GM12878 (cell line): ENCODE measurements around the gene NACA. TPM values are rescaled to one million over a fixed set of nuclear protein-coding genes. Genes with fewer than 3 reads are reported as not detected.

Source experiments
- ATAC-seq: fragments of 200-7000 bp; cut with Tn5 transposase; 3 replicates; pipeline ENCODE4 v1.9.1; 2020; ENCODE audit warnings: mild to moderate bottlenecking, moderate library complexity
- BruUV-seq: library from RNA; stranded (reverse); fragments of 400-500 nt; replicated peaks from 2 replicates; lab custom pipeline; 2021; lab: Mats Ljungman, UMichigan
- CTCF ChIA-PET: fragments of 300-600 bp; sonication (Branson Sonifier 250); formaldehyde crosslinking; extraction: SDS; loops from one replicate; lab custom pipeline; 2021; ENCODE audit warnings: inconsistent platforms; lab: Yijun Ruan, JAX
- POLR2A ChIA-PET: fragments of 350-600 bp; formaldehyde crosslinking; extraction: SDS; loops from one replicate; lab custom pipeline; 2021; ENCODE audit warnings: inconsistent platforms; lab: Charles Lee
- RAD21 ChIA-PET: fragments of 300-600 bp; sonication (Branson Sonifier 250); formaldehyde crosslinking; loops from one replicate; lab custom pipeline; 2023; ENCODE audit warnings: antibody characterized with exemption; ENCODE audit not compliant: unreplicated experiment; lab: Charles Lee
- SMC1A ChIA-PET: fragments of 300-600 bp; sonication (Branson Sonifier 250); formaldehyde crosslinking; loops from one replicate; lab custom pipeline; 2023; ENCODE audit not compliant: unreplicated experiment, uncharacterized antibody; lab: Charles Lee
- DNase-seq: peaks from one replicate; pipeline ENCODE4 v3.0.0-alpha.2; 2011; ENCODE audit warnings: low read depth, low spot score
- FAIRE-seq: peaks from 3 replicates; lab custom pipeline; 2011; peaks lifted over from hg19 to GRCh38; lab: Jason Lieb, UNC
- H2AFZ ChIP-seq: 2 replicates; pipeline ENCODE4 v1.6.0; 2011; ENCODE audit warnings: low read depth, low read length, control low read depth; ENCODE audit not compliant: control insufficient read depth
- H3K27ac ChIP-seq: 2 replicates; pipeline ENCODE4 v1.5.1; 2011; ENCODE audit warnings: control low read depth; ENCODE audit not compliant: control insufficient read depth, insufficient read depth
- H3K27me3 ChIP-seq, 2 experiments: replicated peaks in 1 of 2; 2 replicates each; pipeline versions ENCODE4 v1.6.0 to v1.6.1; 2011; ENCODE audit warnings: low read length in 1 of 2; ENCODE audit not compliant: control insufficient read depth in 2 of 2, insufficient read depth in 2 of 2
- H3K36me3 ChIP-seq, 2 experiments: 2 replicates each; pipeline ENCODE4 v1.5.1; 2011; ENCODE audit warnings: low read length in 1 of 2; ENCODE audit not compliant: control insufficient read depth in 2 of 2, insufficient read depth in 2 of 2
- H3K4me1 ChIP-seq: 2 replicates; pipeline ENCODE4 v1.6.1; 2011; ENCODE audit warnings: mild to moderate bottlenecking, low read length, moderate library complexity, mixed read lengths; ENCODE audit not compliant: control insufficient read depth, insufficient read depth
- H3K4me2 ChIP-seq: 2 replicates; pipeline ENCODE4 v1.6.0; 2011; ENCODE audit warnings: control low read depth; ENCODE audit not compliant: control insufficient read depth, insufficient read depth
- H3K4me3 ChIP-seq: fragments of 200-600 bp; sonication (generic); 2 replicates; pipeline ENCODE4 v1.5.1; 2016
- H3K79me2 ChIP-seq: 2 replicates; pipeline ENCODE4 v1.6.0; 2011; ENCODE audit warnings: low read length; ENCODE audit not compliant: control insufficient read depth, insufficient read depth
- H3K9ac ChIP-seq: 2 replicates; pipeline ENCODE4 v1.8.0; 2011; ENCODE audit warnings: low read length, control low read depth, mixed read lengths; ENCODE audit not compliant: control insufficient read depth, insufficient read depth
- H3K9me3 ChIP-seq: replicated peaks from 3 replicates; pipeline ENCODE4 v1.5.1; 2011; ENCODE audit warnings: mild to moderate bottlenecking, low read length; ENCODE audit not compliant: control insufficient read depth, insufficient read depth
- H4K20me1 ChIP-seq: 2 replicates; pipeline ENCODE4 v1.6.0; 2011; ENCODE audit not compliant: control insufficient read depth, insufficient read depth
- CHD1 ChIP-seq: IDR thresholded peaks from 2 replicates; pipeline ENCODE4 v1.6.1; 2012; ENCODE audit warnings: low read depth, low read length, improper control_type of control experiment
- KDM1A ChIP-seq: fragments of 200-600 bp; sonication (generic); IDR thresholded peaks from 2 replicates; pipeline ENCODE4 v1.6.1; 2016; ENCODE audit warnings: borderline replicate concordance
- NBN ChIP-seq: fragments of 450-650 bp; IDR thresholded peaks from 2 replicates; pipeline ENCODE4 v1.6.1; 2016
- NRF1 ChIP-seq: conservative IDR thresholded peaks from 2 replicates; pipeline ENCODE4 v1.6.1; 2011; ENCODE audit warnings: mild to moderate bottlenecking, low read depth, low read length, improper control_type of control experiment
- SMAD1 ChIP-seq: fragments of 450-650 bp; IDR thresholded peaks from 2 replicates; pipeline ENCODE4 v1.6.1; 2018; ENCODE audit warnings: mild to moderate bottlenecking, low read depth; ENCODE audit not compliant: partially characterized antibody
- ZNF207 ChIP-seq: fragments of 450-650 bp; IDR thresholded peaks from 2 replicates; pipeline ENCODE4 v1.6.1; 2014; ENCODE audit warnings: antibody characterized with exemption, mild to moderate bottlenecking, borderline replicate concordance
- ZNF384 ChIP-seq: IDR thresholded peaks from 2 replicates; pipeline ENCODE4 v1.6.1; 2012; ENCODE audit warnings: low read depth, mild to moderate bottlenecking, low read length, improper control_type of control experiment, borderline replicate concordance
- ZSCAN29 ChIP-seq: fragments of 450-650 bp; IDR thresholded peaks from 2 replicates; pipeline ENCODE4 v1.6.1; 2017; ENCODE audit warnings: mild to moderate bottlenecking, moderate library complexity
- WGBS: methylation state at CpG from one replicate; pipeline ENCODE4 v1.1.6; 2016; ENCODE audit warnings: low lambda C conversion rate; ENCODE audit not compliant: insufficient replicate concordance, insufficient coverage; ENCODE audit errors: missing lambda C conversion rate; 5-methylcytosine and 5-hydroxymethylcytosine counted together
- in situ Hi-C: fragments of 300-500 bp; cut with MboI; formaldehyde crosslinking; loops from 9 replicates; pipeline ENCODE4 v1.14.3; 2018; ENCODE audit warnings: mixed read lengths
- intact Hi-C: fragments of 100-400 bp; cut with micrococcal nuclease; formaldehyde crosslinking; loops from one replicate; pipeline ENCODE4 v1.14.2; 2022; ENCODE audit not compliant: unreplicated experiment
- polyA plus RNA-seq, 11 experiments: library from polyadenylated mRNA; depleted of rRNA in 4 of 11; unstranded in 6 of 11; stranded (reverse) in 5 of 11; fragments of >200 nt; fragmentation: Nextera tagmentation in 4 of 11; fragmentation: Illumina TruSeq in 1 of 11; extraction: Ambion mirVana in 4 of 11; extraction: Trizol in 1 of 11; gene quantifications; 1 replicate in 1 of 11; 2 replicates in 10 of 11; pipeline versions ENCODE4 v1.2.1 to v1.2.3, GENCODE V29; 2011 to 2016; ENCODE audit warnings: inconsistent platforms in 2 of 11, missing spikeins in 2 of 11, low read depth in 1 of 11
- total RNA-seq, 4 experiments: library from RNA; depleted of rRNA in 3 of 4; stranded (reverse); fragments of >200 nt in 3 of 4; fragmentation: Illumina TruSeq in 1 of 4; extraction: Trizol in 1 of 4; gene quantifications; 2 replicates each; pipeline versions ENCODE4 v1.2.1 to v1.2.3, GENCODE V29; 2013 to 2021
- TF ChIP-seq, protein P1 (sequence below): fragments of 450-650 bp; IDR thresholded peaks from 2 replicates; pipeline ENCODE4 v1.6.1; 2017; ENCODE audit warnings: mild to moderate bottlenecking, moderate library complexity
- TF ChIP-seq, protein P2 (sequence below): fragments of 450-650 bp; IDR thresholded peaks from 2 replicates; pipeline ENCODE4 v1.6.1; 2017; ENCODE audit warnings: antibody characterized with exemption, mild to moderate bottlenecking, moderate library complexity
- TF ChIP-seq, protein P3 (sequence below): fragments of 450-650 bp; conservative IDR thresholded peaks from 2 replicates; pipeline ENCODE4 v1.6.1; 2017; ENCODE audit warnings: mild to moderate bottlenecking, moderate library complexity

The NACA gene
- total and polyA plus RNA-seq, 10 of the 15 experiments (the other 5 are each of a cell fraction or from before 2014, with no cell fraction given), result 1,181 to 2,782 (median 1,905) TPM

GRCh38 chr12:56761812-56762211 is 36.7 kb upstream of the NACA start (continued):
- TF ChIP-seq, protein P1, sequence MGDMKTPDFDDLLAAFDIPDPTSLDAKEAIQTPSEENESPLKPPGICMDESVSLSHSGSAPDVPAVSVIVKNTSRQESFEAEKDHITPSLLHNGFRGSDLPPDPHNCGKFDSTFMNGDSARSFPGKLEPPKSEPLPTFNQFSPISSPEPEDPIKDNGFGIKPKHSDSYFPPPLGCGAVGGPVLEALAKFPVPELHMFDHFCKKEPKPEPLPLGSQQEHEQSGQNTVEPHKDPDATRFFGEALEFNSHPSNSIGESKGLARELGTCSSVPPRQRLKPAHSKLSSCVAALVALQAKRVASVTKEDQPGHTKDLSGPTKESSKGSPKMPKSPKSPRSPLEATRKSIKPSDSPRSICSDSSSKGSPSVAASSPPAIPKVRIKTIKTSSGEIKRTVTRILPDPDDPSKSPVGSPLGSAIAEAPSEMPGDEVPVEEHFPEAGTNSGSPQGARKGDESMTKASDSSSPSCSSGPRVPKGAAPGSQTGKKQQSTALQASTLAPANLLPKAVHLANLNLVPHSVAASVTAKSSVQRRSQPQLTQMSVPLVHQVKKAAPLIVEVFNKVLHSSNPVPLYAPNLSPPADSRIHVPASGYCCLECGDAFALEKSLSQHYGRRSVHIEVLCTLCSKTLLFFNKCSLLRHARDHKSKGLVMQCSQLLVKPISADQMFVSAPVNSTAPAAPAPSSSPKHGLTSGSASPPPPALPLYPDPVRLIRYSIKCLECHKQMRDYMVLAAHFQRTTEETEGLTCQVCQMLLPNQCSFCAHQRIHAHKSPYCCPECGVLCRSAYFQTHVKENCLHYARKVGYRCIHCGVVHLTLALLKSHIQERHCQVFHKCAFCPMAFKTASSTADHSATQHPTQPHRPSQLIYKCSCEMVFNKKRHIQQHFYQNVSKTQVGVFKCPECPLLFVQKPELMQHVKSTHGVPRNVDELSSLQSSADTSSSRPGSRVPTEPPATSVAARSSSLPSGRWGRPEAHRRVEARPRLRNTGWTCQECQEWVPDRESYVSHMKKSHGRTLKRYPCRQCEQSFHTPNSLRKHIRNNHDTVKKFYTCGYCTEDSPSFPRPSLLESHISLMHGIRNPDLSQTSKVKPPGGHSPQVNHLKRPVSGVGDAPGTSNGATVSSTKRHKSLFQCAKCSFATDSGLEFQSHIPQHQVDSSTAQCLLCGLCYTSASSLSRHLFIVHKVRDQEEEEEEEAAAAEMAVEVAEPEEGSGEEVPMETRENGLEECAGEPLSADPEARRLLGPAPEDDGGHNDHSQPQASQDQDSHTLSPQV, result no peak
- TF ChIP-seq NRF1 (no peak), ZNF384 (no peak), KDM1A (no peak), CHD1 (no peak), ZSCAN29 (no peak)

GRCh38 chr12:56760460-56760859 is 35.4 kb upstream of the NACA start:
- BruUV-seq, result no TSS peak
- DNase-seq (no peak), FAIRE-seq (no peak), ATAC-seq (no peak)
- ChIA-PET RAD21 (interaction anchor here (0.7 to 2.3 kb wide), 3 partner anchors 48 to 241 kb away, joined by 3 to 14 read pairs (median 4); no protein-coding TSS in a partner anchor), CTCF (interaction anchor here (0.8 to 11.6 kb wide), 7 partner anchors 188 to 351 kb away, joined by 3 to 177 read pairs (median 4); partner anchors contain the start of genes STAT6 and ZBTB39), SMC1A (interaction anchor here (1.2 to 12.1 kb wide), 4 partner anchors 227 to 352 kb away, joined by 3 to 125 read pairs (median 17); partner anchors contain the start of gene ZBTB39), POLR2A (interaction anchor here (0.7 to 1.2 kb wide), 2 partner anchors 241 to 690 kb away, joined by 3 to 4 read pairs; no protein-coding TSS in a partner anchor)
- H3K9me3 ChIP-seq, result no peaks in the 10 kb centered on the region; the same call in 1 of the 3 replicates
- no peaks in the 10 kb centered on the region for H3K36me3 ChIP-seq
- in situ Hi-C loops, result no loop called here
- no peaks in the 10 kb centered on the region for H3K79me2 ChIP-seq
- H3K4me2 ChIP-seq, result no peak overlapping the region
- H3K4me3 ChIP-seq, result no peak overlapping the region
- no peaks in the 10 kb centered on the region for H4K20me1 ChIP-seq
- no peaks in the 10 kb centered on the region for H3K4me1 ChIP-seq
- H3K9ac ChIP-seq, result no peak overlapping the region
- no peaks in the 10 kb centered on the region for H3K27me3 ChIP-seq
- no peak overlapping the region for H2AFZ ChIP-seq
- H3K27ac ChIP-seq, result no peak overlapping the region
- intact Hi-C loops, result no loop called here
- WGBS, result 57% methylated on average over 7 of the region's 7 CpGs
- no peak for TF ChIP-seq NBN
- no peak for TF ChIP-seq ZNF207
- TF ChIP-seq, protein P2, sequence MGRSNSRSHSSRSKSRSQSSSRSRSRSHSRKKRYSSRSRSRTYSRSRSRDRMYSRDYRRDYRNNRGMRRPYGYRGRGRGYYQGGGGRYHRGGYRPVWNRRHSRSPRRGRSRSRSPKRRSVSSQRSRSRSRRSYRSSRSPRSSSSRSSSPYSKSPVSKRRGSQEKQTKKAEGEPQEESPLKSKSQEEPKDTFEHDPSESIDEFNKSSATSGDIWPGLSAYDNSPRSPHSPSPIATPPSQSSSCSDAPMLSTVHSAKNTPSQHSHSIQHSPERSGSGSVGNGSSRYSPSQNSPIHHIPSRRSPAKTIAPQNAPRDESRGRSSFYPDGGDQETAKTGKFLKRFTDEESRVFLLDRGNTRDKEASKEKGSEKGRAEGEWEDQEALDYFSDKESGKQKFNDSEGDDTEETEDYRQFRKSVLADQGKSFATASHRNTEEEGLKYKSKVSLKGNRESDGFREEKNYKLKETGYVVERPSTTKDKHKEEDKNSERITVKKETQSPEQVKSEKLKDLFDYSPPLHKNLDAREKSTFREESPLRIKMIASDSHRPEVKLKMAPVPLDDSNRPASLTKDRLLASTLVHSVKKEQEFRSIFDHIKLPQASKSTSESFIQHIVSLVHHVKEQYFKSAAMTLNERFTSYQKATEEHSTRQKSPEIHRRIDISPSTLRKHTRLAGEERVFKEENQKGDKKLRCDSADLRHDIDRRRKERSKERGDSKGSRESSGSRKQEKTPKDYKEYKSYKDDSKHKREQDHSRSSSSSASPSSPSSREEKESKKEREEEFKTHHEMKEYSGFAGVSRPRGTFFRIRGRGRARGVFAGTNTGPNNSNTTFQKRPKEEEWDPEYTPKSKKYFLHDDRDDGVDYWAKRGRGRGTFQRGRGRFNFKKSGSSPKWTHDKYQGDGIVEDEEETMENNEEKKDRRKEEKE, result no peak
- TF ChIP-seq SMAD1, result no peak
- TF ChIP-seq, protein P3, sequence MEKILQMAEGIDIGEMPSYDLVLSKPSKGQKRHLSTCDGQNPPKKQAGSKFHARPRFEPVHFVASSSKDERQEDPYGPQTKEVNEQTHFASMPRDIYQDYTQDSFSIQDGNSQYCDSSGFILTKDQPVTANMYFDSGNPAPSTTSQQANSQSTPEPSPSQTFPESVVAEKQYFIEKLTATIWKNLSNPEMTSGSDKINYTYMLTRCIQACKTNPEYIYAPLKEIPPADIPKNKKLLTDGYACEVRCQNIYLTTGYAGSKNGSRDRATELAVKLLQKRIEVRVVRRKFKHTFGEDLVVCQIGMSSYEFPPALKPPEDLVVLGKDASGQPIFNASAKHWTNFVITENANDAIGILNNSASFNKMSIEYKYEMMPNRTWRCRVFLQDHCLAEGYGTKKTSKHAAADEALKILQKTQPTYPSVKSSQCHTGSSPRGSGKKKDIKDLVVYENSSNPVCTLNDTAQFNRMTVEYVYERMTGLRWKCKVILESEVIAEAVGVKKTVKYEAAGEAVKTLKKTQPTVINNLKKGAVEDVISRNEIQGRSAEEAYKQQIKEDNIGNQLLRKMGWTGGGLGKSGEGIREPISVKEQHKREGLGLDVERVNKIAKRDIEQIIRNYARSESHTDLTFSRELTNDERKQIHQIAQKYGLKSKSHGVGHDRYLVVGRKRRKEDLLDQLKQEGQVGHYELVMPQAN, result no peak
